Cardiac muscle cell (in vitro differentiated cells and primary cell): ENCODE results near the gene TOP2A. TPM values are rescaled to one million over a fixed set of nuclear protein-coding genes. Genes with fewer than 3 reads are reported as not detected.

Experiments
- DNase-seq, 2 donors: peaks; one replicate each; pipeline versions ENCODE4 v3.0.0 to v3.0.0-alpha.2; 2010 to 2017; ENCODE audit warnings: low read depth in 1 of 2, low spot score in 1 of 2
- H3K27ac ChIP-seq: fragments of 200-600 bp; sonication (generic); 2 replicates; pipeline ENCODE4 v1.5.1; 2016
- H3K27me3 ChIP-seq: fragments of 200-600 bp; sonication (generic); 2 replicates; pipeline ENCODE4 v1.6.0; 2016; ENCODE audit warnings: control low read depth
- H3K36me3 ChIP-seq: fragments of 200-600 bp; sonication (generic); 2 replicates; pipeline ENCODE4 v1.5.1; 2016; ENCODE audit warnings: control low read depth
- H3K4me1 ChIP-seq: fragments of 200-600 bp; sonication (generic); 2 replicates; pipeline ENCODE4 v1.8.1; 2017; ENCODE audit warnings: low read depth, mild to moderate bottlenecking, mixed run types
- H3K4me3 ChIP-seq: fragments of 200-600 bp; sonication (generic); 2 replicates; pipeline ENCODE4 v1.5.1; 2016; ENCODE audit warnings: mild to moderate bottlenecking
- H3K9me3 ChIP-seq: fragments of 200-600 bp; sonication (generic); 2 replicates; pipeline ENCODE4 v1.5.1; 2017; ENCODE audit warnings: low read depth, mild to moderate bottlenecking, control low read depth
- CTCF ChIP-seq: IDR thresholded peaks from 2 replicates; pipeline ENCODE4 v1.5.1; 2012; ENCODE audit warnings: low read depth, mild to moderate bottlenecking, low read length
- polyA plus RNA-seq: library from polyadenylated mRNA; unstranded; fragments of >200 nt; fragmentation: Nextera tagmentation; extraction: Ambion mirVana; gene quantifications from 2 replicates; pipeline ENCODE4 v1.2.1, GENCODE V29; 2016
- total RNA-seq: library from RNA; depleted of rRNA; stranded (reverse); fragments of >200 nt; gene quantifications from 2 replicates; pipeline ENCODE4 v1.2.3, GENCODE V29; 2016

The TOP2A gene
- total RNA-seq: 11.1 and 127 TPM in 2 replicates
- polyA plus RNA-seq: 21.7 and 168 TPM in 2 replicates

- no peak for TF ChIP-seq CTCF
- H3K27me3 ChIP-seq: no peaks in the 10 kb centered on the region
- no peaks in the 10 kb centered on the region for H3K9me3 ChIP-seq
- peak; percentile 100 for DNase-seq
- H3K27ac ChIP-seq: peak within 1 kb of the TSS; percentile 63
- peak within 1 kb of the TSS; percentile 87 for H3K4me3 ChIP-seq
- no peaks in the 10 kb centered on the region for H3K36me3 ChIP-seq
- no peaks in the 10 kb centered on the region for H3K4me1 ChIP-seq
Observed at GRCh38 chr17:40417609-40418427, at the start of gene TOP2A. TSS of gene TOP2A (minus strand) at chr17:40417896. CDS start at chr17:40417791, 105 bp downstream.

GRCh38 chr17:40467281-40467867 lies 49.7 kb upstream of the TOP2A start:
- DNase-seq: no peak
- TF ChIP-seq CTCF: no peak
- Histone ChIP-seq H3K36me3 (no peaks in the 10 kb centered on the region), H3K27ac (no peak overlapping the region), H3K9me3 (no peaks in the 10 kb centered on the region), H3K4me1 (peaks cover 15% of the 10 kb centered on the region), H3K4me3 (no peak overlapping the region), H3K27me3 (no peaks in the 10 kb centered on the region)

GRCh38 chr17:40466298-40466971 lies 48.7 kb upstream of the TOP2A start:
- Histone ChIP-seq H3K9me3 (no peaks in the 10 kb centered on the region), H3K36me3 (no peaks in the 10 kb centered on the region), H3K4me3 (no peak overlapping the region), H3K27me3 (no peaks in the 10 kb centered on the region), H3K4me1 (peaks cover 20% of the 10 kb centered on the region), H3K27ac (no peak overlapping the region)
- TF ChIP-seq CTCF: no peak
- no peak for DNase-seq

GRCh38 chr17:40464392-40464855 lies 46.7 kb upstream of the TOP2A start:
- peaks cover 33% of the 10 kb centered on the region for H3K4me1 ChIP-seq
- no peaks in the 10 kb centered on the region for H3K27me3 ChIP-seq
- no peak overlapping the region for H3K4me3 ChIP-seq
- DNase-seq: no peak
- H3K9me3 ChIP-seq: no peaks in the 10 kb centered on the region
- no peak for TF ChIP-seq CTCF
- no peaks in the 10 kb centered on the region for H3K36me3 ChIP-seq
- no peak overlapping the region for H3K27ac ChIP-seq

GRCh38 chr17:40463122-40463550 lies 45.4 kb upstream of the TOP2A start:
- H3K27me3 ChIP-seq: no peaks in the 10 kb centered on the region
- no peak for TF ChIP-seq CTCF
- no peak for DNase-seq
- H3K9me3 ChIP-seq: no peaks in the 10 kb centered on the region
- peak overlapping the region; percentile 6 for H3K27ac ChIP-seq
- H3K36me3 ChIP-seq: no peaks in the 10 kb centered on the region
- H3K4me3 ChIP-seq: no peak overlapping the region
- peaks cover 41% of the 10 kb centered on the region for H3K4me1 ChIP-seq
